HG03108 (cell line): Measurements from ENCODE around the gene IFITM1.
A peak's percentile ranks its signal among the peaks of the same experiment; 100 is the strongest.

Experiments
- ATAC-seq: cut with Tn5 transposase; IDR thresholded peaks from one replicate; pipeline ENCODE4 v1.9.1; 2021; ENCODE audit warnings: moderate library complexity; ENCODE audit not compliant: unreplicated experiment

IFITM1 gene

DNA sequence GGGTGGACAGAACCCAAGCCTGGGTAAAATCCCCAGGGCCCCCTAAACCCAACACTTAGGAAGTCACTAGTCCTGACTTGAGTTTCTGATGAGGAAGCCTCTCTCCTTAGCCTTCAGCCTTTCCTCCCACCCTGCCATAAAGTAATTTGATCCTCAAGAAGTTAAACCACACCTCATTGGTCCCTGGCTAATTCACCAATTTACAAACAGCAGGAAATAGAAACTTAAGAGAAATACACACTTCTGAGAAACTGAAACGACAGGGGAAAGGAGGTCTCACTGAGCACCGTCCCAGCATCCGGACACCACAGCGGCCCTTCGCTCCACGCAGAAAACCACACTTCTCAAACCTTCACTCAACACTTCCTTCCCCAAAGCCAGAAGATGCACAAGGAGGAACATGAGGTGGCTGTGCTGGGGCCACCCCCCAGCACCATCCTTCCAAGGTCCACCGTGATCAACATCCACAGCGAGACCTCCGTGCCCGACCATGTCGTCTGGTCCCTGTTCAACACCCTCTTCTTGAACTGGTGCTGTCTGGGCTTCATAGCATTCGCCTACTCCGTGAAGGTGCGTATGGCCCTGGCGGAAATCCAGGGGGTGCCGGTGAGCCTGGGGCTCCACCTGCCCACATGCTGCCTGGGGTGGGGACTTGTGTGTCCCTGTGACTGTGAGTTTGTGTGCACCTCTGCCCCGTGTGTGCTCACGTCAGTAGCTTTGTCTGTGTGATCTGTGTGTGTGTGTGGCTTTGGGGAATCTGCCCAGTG lies at the start of gene IFITM1:
IFITM1 (plus strand) TSS at position 254 of the 767 bp plus-strand sequence; CDS start at position 385, 131 bp downstream.
- ATAC-seq, result peak; percentile 27

DNA sequence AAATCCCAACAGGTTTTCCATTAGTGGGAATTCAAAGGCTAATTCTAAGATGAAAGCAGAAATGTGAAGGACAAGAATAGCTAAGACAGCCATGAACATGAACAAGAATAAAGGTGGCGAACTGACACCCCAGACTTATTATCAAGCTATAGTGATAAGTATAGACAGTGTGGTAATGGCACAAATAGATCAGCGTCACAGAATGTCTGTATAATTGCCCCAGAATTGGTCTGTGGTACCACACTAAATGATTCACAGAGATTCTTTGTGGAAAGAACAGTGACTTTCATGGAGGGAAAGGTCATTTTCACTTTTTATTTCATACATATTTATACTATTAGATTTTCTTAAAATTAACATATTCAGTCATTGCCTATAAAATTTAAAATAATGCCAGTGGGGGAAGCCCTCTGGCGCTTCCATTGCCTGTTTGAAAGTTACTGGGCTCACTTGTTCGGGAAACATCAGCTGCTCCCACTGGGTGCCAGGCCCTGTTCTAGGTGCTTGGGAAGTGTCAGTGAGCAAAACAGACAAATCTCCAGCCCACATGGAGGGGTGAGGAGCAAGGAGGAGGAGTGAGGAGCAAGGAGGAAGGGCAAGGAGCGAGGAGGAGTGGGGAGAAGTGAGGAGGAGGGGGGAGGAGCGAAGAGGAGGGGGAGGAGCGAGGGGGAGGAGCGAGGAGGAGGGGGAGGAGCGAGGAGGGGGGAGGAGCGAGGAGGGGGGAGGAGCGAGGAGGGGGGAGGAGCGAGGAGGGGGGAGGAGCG lies 47.0 kb upstream of the IFITM1 start:
- ATAC-seq, result no peak

DNA sequence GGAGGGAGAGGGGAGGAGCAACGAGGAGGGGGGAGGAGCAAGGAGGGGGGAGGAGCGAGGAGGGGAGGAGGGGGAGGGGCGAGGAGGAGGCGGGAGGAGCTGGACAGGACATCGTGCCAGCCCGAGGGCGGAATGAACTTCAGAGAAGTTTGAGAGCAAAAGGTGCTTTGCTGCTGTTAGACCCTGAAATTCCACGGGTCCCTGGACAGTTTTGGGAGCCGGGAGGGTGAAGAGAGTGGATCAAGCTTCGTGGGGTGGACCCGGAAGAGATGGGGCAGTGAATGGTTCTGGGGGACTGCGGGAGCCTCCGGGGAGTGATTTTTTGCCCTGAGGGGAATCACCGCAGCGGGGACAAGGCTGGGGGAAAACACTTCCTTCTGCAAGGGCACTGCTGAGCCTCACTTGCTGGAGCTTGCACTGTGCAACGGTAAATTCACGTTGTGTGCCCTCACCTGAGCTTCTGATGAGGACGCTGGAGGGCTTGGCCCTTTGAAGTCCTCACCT lies 46.3 kb upstream of the IFITM1 start:
- no peak for ATAC-seq

DNA sequence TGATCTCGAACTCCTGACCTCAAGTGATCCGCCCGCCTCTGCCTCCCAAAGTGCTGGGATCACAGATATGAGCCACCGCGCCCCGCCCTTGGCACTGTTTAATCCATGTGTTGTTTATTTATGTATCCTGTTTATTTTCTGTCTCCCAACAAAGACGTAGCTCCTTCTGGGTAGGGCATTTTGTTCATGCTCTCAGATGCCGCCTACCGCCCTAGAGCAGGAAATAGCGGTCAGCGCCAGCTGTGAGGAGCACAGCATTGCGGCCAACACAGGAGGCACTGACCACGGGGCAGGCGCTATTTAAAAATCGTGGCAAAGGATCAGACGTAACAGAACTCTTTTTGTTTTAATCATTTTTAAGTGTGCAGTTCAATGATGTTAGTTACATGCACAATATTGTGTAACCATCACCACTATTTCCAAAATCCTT lies 45.1 kb upstream of the IFITM1 start:
- peak; percentile 56 for ATAC-seq

DNA sequence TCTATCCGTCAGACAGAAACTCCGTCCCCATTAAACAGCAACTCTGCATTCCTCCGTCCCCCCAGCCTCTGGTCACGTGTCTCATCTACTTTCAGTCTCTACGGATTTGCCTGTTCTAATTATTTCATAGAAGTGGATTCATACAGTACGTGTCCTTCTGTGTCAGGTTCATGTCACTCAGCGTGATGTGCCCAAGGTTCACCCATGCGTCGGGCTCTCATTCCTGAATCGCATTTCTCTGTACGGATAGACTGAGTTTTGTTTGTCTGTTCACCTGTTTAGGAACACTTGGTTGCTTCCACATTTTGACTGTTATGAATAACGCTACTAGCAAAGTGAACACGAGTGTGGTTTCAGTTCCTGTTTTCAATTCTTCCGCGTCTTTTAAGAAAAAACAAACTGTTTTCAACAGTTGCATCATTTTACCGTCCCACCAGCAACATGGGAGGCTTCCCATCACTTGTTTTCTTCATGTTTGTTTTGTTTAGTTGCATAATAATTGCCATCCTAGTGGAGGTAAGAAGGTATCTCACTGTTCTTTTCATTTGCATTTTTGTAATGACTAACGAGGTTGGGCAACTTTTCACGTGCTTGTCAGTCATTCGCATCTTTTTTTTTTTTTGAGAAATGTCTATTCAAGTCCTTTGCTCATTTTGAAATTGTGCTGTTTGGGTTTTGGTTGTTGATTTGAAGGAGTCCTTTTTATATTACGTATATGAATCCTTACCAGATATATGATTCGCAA lies 44.5 kb upstream of the IFITM1 start:
- peak; percentile 57 for ATAC-seq

DNA sequence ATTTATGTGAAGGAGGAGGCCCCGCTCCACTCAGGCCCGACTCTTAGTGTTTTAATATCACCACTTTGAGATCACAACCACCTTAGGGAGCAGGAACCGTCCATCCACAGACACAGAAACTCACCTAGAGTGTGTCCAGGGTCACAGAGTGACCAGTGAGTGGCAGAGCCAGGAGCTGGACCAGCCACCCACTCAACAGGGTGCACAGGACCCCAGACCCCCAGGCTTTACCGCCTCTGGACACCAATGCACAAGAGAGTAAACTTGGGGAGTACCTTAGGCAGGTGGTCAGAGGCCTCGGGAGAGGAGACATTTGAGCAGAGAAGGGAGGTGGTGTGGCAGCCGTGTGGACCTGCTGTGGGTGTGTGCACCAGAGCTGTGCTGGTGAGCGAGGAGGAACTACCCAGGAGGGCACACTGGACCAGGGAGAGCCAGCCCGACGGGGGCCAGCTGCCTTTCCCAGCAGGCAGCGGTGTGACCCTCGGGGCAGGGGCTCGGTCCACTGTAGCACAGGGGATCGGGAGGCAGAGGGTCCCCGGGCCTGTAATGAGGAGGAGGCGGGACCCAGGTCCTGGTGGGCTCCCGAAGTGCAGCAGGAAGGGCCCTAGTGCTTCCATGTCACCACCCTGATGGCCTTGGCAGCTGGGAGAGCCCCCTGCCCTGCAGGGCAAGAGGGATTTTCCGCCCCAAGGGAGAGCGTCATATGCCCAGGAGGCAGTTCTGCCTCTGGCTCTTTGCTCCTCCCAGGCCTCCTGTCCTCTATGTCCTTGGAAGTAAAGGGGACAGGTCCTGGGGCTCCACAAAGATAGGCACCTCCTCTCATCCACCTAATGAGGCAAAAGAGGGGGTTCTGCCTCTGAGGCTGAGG lies 43.2 kb upstream of the IFITM1 start:
- ATAC-seq, result no peak

DNA sequence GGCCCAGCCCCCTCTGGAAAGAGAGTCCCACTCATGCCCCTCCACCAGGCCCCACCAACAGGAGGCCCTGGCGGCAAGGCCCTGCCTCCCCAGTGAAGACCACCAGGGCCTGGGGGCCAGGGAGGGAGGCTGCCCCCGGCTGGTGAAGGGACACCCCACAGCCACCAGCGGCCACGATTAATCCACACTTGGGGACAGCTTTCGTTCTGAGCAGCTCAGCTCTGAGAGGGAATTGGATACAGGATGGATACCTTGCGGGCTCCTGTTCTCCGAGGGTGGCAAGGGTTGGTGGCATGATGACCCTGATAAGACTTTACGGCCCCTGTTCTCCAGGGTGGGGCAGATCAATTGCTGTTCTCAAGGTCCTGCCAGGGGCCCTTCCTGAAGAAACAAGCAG lies 42.5 kb upstream of the IFITM1 start:
- ATAC-seq, result no peak

DNA sequence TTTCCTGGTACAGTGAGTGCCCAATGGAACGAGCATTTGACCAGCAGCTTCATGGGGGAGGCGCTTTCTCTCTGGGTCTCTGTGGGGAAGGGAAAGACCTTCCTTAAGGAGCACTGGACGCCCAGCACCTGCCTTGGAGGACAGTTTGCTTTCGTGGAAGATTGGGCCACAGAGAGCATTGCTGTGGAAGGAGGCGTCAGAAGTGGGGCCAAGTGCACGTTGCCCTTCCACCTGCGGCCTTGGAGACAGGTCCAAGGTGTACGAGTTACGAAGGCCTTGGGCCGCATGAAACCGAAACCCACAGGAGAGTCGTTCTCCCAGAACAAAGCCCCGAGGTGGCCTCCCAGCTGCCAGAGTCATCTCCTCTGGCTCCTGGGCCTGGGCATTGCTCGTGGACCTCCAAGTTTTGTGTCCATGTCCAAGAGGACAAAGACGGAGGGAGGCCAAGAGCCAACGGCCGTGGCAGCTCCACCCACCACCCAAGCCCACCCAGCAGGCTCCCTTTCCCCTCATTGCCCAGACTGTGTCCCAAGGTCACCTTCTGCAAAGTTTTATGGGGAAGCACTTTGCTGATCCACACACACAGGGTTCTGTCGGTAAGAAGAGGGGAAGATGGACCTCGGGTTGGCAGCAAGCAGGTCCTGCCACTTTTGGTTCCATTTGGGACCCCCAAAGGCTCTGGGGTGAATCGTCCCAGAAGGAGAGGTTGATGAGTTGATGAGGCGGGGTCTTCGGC lies 41.5 kb upstream of the IFITM1 start:
- ATAC-seq, result no peak

DNA sequence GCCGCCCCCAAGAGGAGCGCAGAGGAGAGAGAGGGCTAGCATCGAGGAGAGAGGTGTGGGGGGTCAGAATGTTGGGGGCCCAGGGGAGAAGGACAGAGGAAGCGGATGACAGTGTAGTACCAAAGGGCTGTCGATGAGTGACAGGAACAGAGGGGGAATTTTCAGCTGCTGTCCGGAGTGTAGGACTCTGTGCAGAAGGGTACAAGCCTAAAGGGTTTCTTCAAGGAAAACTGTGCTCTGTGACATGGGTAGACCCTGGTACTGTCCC lies 41.0 kb upstream of the IFITM1 start:
- no peak for ATAC-seq

DNA sequence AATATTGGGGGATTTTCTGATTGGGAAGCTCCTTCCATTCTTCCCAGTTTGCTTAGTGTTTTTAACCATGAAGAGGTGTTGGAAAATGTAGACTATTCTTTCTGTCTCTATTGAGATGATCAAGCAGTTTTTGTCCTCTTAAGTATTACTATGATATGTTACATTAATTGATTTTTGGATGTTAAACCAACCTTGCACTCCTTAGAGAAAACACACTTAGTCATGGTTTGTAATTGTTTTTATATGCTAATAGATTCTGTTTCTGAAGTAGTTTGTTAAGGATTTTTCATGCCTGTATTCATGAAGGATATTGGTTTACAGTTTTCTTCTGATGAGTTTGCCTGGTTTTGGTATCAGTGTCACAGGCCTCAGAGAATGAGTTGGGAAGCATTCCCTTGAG lies 37.6 kb upstream of the IFITM1 start:
- ATAC-seq, result no peak

DNA sequence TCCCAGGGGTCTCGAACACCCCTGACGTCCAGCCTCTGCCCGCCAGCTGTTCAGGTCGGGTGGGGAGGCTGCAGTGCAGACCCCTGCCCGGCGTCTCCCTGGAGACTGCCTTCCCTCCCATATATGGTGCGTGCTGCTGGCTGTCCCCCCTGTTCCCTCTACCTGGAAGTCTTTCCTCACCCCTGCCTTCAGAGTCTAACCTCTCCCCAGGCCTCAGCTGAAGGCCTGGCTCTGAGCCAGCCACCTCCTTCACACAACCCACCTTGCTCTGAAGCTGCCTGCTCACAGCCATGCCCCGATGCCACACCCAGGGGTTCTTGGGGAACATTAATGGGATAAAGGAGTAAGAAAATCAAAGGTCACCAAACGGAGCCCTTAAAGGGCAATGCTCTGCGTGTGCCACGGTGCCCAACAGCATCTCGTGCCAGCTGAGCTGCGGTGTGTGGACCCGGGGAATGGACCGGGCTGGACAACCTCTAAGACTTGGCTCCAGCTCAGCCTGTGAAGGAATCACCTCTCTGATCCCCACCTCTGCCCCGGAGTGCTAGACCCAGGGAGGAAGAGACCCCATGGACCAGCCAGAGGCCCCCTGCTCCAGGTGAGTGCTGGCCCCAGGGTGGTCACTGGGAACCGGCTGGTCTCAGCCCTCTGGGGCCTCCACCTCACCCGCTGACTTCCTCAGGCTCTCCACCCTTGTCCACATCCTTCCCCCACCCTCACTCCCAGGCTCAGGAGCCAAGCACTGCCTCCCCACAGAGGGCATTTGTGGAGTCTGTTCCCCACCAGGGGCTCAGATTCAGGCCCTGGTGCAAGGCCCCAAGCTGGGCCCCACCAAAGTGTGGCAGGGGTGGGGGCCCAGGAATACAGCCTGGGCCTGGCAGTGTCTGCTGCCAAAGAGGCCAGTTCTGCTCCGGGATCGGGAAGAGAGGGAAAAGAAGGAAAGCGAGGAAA lies 35.6 kb upstream of the IFITM1 start, which contains the start of gene NLRP6:
NLRP6 (plus strand) TSS at position 407 of the 951 bp plus-strand sequence; CDS start at position 570, 163 bp downstream.
- ATAC-seq, result no peak

DNA sequence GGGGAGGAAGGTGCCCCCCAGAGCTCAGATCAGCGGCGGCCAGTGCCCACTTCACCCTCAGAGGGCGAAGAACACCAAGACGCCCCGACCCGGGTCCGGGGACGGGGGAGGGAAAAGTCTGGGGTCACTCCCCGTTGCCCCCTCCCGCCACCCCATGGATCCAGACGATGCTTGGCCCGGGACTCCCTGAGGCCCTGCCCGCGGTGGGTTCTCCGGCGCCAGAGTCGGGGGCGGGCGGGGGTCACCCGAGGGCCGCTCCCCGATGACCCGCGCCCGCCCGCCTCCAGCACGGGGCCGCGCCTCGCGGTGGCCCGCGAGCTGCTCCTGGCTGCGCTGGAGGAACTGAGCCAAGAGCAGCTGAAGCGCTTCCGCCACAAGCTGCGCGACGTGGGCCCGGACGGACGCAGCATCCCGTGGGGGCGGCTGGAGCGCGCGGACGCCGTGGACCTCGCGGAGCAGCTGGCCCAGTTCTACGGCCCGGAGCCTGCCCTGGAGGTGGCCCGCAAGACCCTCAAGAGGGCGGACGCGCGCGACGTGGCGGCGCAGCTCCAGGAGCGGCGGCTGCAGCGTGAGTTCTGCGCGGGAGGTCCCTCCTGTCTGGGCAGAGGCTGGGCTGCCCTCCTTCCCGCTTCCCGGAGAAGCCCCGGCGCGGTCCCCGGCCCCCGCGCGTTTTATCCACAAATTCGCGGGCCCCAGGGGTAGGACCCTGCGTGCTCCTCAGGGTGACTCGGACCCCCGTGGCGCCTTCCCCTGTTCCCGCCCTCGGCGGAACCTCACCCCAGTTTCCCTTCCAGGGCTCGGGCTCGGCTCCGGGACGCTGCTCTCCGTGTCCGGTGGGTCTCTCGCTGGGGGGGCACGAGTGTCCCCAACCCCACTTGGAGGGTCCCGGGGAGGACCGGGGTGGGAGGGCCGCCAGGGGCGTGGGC lies 34.5 kb upstream of the IFITM1 start:
- no peak for ATAC-seq

DNA sequence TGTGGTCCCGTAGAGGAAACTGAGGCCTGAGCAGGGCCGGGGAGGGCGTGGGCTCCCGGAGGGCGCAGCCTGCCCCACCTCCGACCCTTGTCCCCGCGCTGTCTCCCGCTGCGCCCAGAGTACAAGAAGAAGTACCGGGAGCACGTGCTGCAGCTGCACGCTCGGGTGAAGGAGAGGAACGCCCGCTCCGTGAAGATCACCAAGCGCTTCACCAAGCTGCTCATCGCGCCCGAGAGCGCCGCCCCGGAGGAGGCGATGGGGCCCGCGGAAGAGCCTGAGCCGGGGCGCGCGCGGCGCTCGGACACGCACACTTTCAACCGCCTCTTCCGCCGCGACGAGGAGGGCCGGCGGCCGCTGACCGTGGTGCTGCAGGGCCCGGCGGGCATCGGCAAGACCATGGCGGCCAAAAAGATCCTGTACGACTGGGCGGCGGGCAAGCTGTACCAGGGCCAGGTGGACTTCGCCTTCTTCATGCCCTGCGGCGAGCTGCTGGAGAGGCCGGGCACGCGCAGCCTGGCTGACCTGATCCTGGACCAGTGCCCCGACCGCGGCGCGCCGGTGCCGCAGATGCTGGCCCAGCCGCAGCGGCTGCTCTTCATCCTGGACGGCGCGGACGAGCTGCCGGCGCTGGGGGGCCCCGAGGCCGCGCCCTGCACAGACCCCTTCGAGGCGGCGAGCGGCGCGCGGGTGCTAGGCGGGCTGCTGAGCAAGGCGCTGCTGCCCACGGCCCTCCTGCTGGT lies 33.7 kb upstream of the IFITM1 start:
- no peak for ATAC-seq

DNA sequence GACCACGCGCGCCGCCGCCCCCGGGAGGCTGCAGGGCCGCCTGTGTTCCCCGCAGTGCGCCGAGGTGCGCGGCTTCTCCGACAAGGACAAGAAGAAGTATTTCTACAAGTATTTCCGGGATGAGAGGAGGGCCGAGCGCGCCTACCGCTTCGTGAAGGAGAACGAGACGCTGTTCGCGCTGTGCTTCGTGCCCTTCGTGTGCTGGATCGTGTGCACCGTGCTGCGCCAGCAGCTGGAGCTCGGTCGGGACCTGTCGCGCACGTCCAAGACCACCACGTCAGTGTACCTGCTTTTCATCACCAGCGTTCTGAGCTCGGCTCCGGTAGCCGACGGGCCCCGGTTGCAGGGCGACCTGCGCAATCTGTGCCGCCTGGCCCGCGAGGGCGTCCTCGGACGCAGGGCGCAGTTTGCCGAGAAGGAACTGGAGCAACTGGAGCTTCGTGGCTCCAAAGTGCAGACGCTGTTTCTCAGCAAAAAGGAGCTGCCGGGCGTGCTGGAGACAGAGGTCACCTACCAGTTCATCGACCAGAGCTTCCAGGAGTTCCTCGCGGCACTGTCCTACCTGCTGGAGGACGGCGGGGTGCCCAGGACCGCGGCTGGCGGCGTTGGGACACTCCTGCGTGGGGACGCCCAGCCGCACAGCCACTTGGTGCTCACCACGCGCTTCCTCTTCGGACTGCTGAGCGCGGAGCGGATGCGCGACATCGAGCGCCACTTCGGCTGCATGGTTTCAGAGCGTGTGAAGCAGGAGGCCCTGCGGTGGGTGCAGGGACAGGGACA lies 32.9 kb upstream of the IFITM1 start:
- ATAC-seq, result no peak

DNA sequence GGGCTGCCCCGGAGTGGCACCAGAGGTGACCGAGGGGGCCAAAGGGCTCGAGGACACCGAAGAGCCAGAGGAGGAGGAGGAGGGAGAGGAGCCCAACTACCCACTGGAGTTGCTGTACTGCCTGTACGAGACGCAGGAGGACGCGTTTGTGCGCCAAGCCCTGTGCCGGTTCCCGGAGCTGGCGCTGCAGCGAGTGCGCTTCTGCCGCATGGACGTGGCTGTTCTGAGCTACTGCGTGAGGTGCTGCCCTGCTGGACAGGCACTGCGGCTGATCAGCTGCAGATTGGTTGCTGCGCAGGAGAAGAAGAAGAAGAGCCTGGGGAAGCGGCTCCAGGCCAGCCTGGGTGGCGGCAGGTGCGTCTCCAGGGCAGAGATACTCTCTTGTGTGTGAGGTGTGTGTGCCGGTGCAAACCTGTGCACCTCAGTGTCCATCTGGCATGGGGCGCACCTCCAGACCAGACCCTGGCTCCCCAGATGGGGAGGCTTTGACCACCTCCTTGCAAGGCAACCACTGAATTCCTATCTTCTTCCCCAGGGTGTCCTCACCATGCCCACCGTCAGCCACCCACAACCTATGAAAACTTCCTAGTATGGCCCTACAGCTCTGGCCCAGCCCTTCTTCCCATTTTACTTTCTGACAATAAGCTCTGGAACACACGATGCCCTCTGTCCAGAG lies 32.2 kb upstream of the IFITM1 start:
- no peak for ATAC-seq

DNA sequence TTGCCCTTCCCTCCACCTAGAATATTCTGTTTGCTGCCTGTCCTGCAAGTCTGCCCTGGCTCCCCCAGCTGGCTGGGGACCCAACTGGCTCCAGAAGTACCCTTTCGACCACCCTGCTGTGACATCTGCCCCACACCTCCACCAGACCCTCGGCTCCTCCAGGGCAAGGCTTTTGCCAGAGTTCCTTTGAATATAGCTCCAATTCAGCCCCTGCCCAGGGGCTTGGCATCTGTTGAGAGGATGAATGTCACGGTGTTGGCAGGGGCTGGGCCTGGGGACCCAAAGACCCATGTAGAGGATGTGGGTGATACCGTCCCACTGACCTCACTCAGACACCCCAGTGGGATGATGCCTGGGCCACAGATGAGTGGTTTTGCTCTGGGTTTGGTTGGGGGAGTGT lies 31.7 kb upstream of the IFITM1 start:
- no peak for ATAC-seq
